Measurements from ENCODE around the gene SLC23A1.

Gene SLC23A1

DNA sequence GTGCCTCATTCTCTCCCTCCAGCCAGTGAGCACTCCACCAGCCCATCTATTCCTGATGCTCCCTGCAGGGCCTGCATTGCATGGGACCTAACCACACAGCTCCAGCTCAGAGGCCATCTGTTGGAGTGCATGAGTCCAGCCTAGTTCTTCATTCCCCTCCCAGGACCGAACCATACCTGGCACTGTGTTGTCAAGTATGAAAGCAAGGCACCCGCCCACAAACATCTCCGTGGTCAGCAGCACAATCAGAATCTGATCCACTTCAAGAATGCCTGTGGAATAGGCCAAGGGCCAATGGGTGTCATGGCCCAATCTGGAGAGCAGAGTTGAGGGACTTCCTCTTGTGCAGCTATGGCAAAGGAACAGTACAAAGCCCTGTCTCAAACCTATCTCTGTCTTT, 5.9 kb downstream of the SLC23A1 start:
- peaks cover 0 to 6% of the 10 kb centered on the region in 2 donors for H3K36me3 ChIP-seq (ENCODE audit: control insufficient read depth in 1 of 2, insufficient read depth in 2 of 2, low read length in 2 of 2)
- H3K4me3 ChIP-seq (ENCODE audit: low read depth in 1 of 2, low read length in 2 of 2), result no peak overlapping the region
- H3K4me1 ChIP-seq (ENCODE audit: control insufficient read depth in 1 of 2, insufficient read depth in 2 of 2, low read length in 2 of 2), result peaks cover 0 to 6% of the 10 kb centered on the region in 2 donors
- no peak overlapping the region for H3K27ac ChIP-seq (ENCODE audit: low read length)
- no peaks in the 10 kb centered on the region for H3K9me3 ChIP-seq (ENCODE audit: control insufficient read depth in 1 of 2, low read length in 2 of 2)
- H3K27me3 ChIP-seq (ENCODE audit: low read depth, low read length), result no peaks in the 10 kb centered on the region

DNA sequence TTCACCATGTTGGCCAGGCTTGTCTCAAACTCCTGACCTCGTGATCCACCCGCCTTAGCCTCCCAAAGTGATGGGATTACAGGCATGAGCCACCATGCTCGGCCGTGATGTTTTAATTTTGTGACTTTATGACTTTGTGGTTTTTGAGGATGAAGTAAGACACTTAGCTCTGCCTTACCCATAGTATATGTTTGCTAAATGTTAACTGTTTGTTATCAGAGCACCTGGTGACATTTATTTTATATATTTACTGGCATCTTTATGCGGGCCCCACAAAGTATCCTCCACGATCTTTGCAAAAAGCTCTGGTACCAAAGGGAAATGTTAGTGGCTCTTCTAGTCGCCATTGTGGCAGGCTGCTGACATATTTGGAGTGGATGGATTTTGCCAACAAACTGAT, 6.7 kb downstream of the SLC23A1 start:
- Histone ChIP-seq H3K4me1 (ENCODE audit: control insufficient read depth in 1 of 2, insufficient read depth in 2 of 2, low read length in 2 of 2) (peaks cover 0 to 6% of the 10 kb centered on the region in 2 donors), H3K27me3 (ENCODE audit: low read depth, low read length) (no peaks in the 10 kb centered on the region), H3K36me3 (ENCODE audit: control insufficient read depth in 1 of 2, insufficient read depth in 2 of 2, low read length in 2 of 2) (peaks cover 5 to 15% of the 10 kb centered on the region in 2 donors)

DNA sequence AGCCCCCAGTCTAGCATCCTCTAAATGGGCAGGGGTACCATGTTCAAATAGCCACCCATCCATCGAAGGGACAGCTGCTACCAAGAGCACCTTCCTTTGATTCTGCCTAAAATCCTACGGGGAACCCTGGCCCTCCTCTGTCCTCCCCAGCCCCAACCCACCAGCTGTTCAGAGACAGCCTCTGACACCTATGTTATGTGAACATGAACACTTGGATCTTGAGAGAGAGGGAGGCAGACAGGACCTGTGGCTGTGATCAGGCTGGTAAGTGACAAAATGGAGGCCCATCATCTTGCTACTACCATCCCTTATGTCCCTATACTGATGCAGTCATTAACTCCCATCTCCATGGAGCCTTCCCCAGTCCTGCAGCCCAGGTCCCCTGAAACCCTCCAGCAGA, 8.2 kb downstream of the SLC23A1 start:
- Histone ChIP-seq H3K27me3 (ENCODE audit: low read depth, low read length) (no peaks in the 10 kb centered on the region), H3K9me3 (ENCODE audit: control insufficient read depth in 1 of 2, low read length in 2 of 2) (no peaks in the 10 kb centered on the region), H3K4me3 (ENCODE audit: low read depth in 1 of 2, low read length in 2 of 2) (no peak overlapping the region), H3K4me1 (ENCODE audit: control insufficient read depth in 1 of 2, insufficient read depth in 2 of 2, low read length in 2 of 2) (peaks cover 0 to 6% of the 10 kb centered on the region in 2 donors), H3K27ac (ENCODE audit: low read length) (no peak overlapping the region), H3K36me3 (ENCODE audit: control insufficient read depth in 1 of 2, insufficient read depth in 2 of 2, low read length in 2 of 2) (peaks cover 5 to 26% of the 10 kb centered on the region in 2 donors)

More for the DNA sequence above, 6.7 kb downstream of the SLC23A1 start:
- Histone ChIP-seq H3K9me3 (ENCODE audit: control insufficient read depth in 1 of 2, low read length in 2 of 2) (no peaks in the 10 kb centered on the region), H3K27ac (ENCODE audit: low read length) (no peak overlapping the region), H3K4me3 (ENCODE audit: low read depth in 1 of 2, low read length in 2 of 2) (no peak overlapping the region)

DNA sequence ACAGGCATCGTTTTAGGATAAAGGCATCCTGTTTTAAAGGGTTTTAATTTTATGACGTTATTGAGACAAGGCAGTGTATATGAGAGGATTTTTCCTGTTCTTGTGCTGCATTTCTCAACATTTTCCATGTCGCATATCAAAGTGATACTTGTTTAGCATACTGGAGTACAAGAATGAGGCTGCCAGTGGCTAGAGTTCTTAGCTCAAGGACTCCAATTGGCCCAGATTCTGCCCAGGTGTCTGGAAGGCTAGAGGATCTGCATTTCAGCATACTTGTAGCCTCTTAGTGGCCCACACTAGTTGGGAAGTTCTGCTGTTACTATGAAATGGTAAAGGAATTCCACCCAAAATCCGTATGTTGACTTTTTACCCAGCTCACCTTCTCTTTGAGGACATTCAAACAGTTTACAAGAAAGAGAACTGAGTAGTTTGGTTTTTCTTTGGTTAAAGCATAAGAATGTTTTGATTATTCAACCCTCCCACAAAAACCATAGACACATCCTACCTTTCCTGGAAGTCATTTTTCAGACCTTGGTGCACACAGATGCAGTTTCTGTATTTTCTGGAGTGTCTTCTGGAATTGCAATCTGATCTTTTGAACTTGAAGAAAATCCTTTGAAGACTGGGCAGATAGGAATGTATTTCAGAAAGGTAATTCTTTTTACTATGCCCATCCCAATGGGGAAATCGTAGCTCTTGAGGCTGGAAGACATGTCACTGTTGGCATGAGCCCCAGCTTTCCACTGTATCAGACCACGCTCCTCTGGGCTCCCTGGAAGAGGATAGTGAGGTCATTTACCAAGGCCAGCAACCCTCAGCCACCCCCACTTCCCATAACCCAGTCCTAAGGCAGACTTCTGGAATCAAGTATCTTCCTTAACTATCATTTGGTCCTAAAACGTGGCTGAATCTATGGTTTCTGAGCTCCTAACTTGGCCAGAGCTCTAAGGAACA, 11.3 kb downstream of the SLC23A1 start:
- H3K4me3 ChIP-seq (ENCODE audit: low read depth in 1 of 2, low read length in 2 of 2), result no peak overlapping the region
- peaks cover 22 to 47% of the 10 kb centered on the region in 2 donors for H3K36me3 ChIP-seq (ENCODE audit: control insufficient read depth in 1 of 2, insufficient read depth in 2 of 2, low read length in 2 of 2)
- H3K9me3 ChIP-seq (ENCODE audit: control insufficient read depth in 1 of 2, low read length in 2 of 2), result no peaks in the 10 kb centered on the region
- no peak overlapping the region for H3K27ac ChIP-seq (ENCODE audit: low read length)
- H3K4me1 ChIP-seq (ENCODE audit: control insufficient read depth in 1 of 2, insufficient read depth in 2 of 2, low read length in 2 of 2), result peaks cover 0 to 6% of the 10 kb centered on the region in 2 donors
- H3K27me3 ChIP-seq (ENCODE audit: low read depth, low read length), result no peaks in the 10 kb centered on the region

DNA sequence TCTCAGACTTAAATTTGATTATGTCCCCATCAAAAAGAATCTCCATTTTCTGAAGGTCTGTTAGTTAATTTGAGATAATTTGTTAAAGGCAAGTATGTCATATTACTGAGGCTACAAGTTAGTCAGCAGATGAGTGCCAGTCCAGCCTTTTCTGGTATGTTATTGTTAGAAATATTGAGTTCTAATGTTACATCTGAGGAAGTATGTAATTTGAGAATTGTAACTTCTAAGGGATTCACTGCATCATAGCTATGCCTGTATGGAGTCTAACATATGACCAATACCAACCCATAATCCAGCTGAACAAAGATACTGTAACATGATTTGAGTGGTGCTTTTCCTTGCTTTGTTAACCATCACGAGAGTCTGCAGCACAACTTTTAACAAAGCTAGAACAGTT, 13.9 kb downstream of the SLC23A1 start:
- H3K4me3 ChIP-seq (ENCODE audit: low read depth in 1 of 2, low read length in 2 of 2), result no peak overlapping the region
- H3K36me3 ChIP-seq (ENCODE audit: control insufficient read depth in 1 of 2, insufficient read depth in 2 of 2, low read length in 2 of 2), result peaks cover 34 to 71% of the 10 kb centered on the region in 2 donors
- H3K27ac ChIP-seq (ENCODE audit: low read length), result no peak overlapping the region
- peaks cover 0 to 6% of the 10 kb centered on the region in 2 donors for H3K4me1 ChIP-seq (ENCODE audit: control insufficient read depth in 1 of 2, insufficient read depth in 2 of 2, low read length in 2 of 2)
- H3K27me3 ChIP-seq (ENCODE audit: low read depth, low read length), result no peaks in the 10 kb centered on the region
- H3K9me3 ChIP-seq (ENCODE audit: control insufficient read depth in 1 of 2, low read length in 2 of 2), result no peaks in the 10 kb centered on the region

DNA sequence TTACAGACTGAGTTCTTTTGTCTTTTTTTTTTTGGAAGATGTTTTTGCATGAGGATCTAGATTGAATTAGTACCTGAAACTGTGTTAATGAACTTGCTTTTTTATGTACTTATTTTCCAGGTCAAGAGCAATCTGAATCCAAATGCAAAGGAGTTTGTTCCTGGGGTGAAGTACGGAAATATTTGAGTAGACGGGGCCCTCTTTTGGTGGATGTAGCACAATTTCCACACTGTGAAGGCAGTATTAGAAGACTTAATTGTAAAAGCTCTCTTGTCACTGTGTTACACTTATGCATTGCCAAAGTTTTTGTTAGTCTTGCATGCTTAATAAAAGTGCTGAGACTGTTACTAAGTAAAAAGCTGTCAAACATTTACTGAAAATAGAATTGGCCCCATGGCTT, 14.5 kb downstream of the SLC23A1 start:
- Histone ChIP-seq H3K27ac (ENCODE audit: low read length) (no peak overlapping the region), H3K4me3 (ENCODE audit: low read depth in 1 of 2, low read length in 2 of 2) (no peak overlapping the region), H3K27me3 (ENCODE audit: low read depth, low read length) (no peaks in the 10 kb centered on the region), H3K4me1 (ENCODE audit: control insufficient read depth in 1 of 2, insufficient read depth in 2 of 2, low read length in 2 of 2) (peaks cover 0 to 1% of the 10 kb centered on the region in 2 donors), H3K36me3 (ENCODE audit: control insufficient read depth in 1 of 2, insufficient read depth in 2 of 2, low read length in 2 of 2) (peaks cover 39 to 77% of the 10 kb centered on the region in 2 donors), H3K9me3 (ENCODE audit: control insufficient read depth in 1 of 2, low read length in 2 of 2) (no peaks in the 10 kb centered on the region)

DNA sequence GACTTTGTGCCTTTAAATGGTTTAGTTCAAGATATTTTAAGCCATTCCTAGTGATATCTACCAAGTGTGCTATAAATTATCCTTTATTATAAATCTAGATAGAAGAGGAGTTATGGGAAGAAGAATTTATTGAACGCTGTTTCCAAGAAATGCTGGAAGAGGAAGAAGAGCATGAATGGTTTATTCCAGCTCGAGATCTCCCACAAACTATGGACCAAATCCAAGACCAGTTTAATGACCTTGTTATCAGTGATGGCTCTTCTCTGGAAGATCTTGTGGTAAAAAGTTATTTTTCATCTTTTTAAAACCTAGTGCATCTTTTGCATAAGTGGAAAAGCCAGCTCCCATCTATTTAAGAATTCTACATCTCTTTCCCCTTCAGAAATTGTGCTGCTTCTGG, 18.6 kb downstream of the SLC23A1 start:
- Histone ChIP-seq H3K27me3 (ENCODE audit: low read depth, low read length) (no peaks in the 10 kb centered on the region), H3K36me3 (ENCODE audit: control insufficient read depth in 1 of 2, insufficient read depth in 2 of 2, low read length in 2 of 2) (peaks cover 31 to 55% of the 10 kb centered on the region in 2 donors), H3K4me1 (ENCODE audit: control insufficient read depth in 1 of 2, insufficient read depth in 2 of 2, low read length in 2 of 2) (peaks cover 0 to 4% of the 10 kb centered on the region in 2 donors), H3K9me3 (ENCODE audit: control insufficient read depth in 1 of 2, low read length in 2 of 2) (no peaks in the 10 kb centered on the region), H3K27ac (ENCODE audit: low read length) (no peak overlapping the region), H3K4me3 (ENCODE audit: low read depth in 1 of 2, low read length in 2 of 2) (no peak overlapping the region)

DNA sequence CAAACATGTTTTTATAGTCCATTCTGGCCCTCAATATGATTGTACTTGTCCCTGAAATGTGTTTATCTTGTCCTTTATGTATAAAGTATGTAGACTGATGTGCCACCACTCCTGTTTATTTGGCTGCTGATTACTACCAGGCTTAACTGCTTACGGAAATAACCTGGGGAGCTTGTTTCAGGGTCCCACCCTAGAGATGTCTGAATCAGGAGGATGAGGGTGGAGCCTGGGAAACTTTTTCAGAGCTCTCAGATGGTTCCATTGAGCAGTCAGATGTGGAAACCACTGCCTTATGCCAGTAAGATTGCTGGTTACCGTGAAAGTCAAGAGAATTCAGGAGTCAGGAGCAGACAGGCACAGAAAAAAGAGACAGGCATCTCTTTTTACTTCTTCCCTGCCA, 19.2 kb downstream of the SLC23A1 start:
- H3K4me3 ChIP-seq (ENCODE audit: low read depth in 1 of 2, low read length in 2 of 2), result no peak overlapping the region
- no peak overlapping the region for H3K27ac ChIP-seq (ENCODE audit: low read length)
- peaks cover 27 to 51% of the 10 kb centered on the region in 2 donors for H3K36me3 ChIP-seq (ENCODE audit: control insufficient read depth in 1 of 2, insufficient read depth in 2 of 2, low read length in 2 of 2)
- no peaks in the 10 kb centered on the region for H3K9me3 ChIP-seq (ENCODE audit: control insufficient read depth in 1 of 2, low read length in 2 of 2)
- no peaks in the 10 kb centered on the region for H3K27me3 ChIP-seq (ENCODE audit: low read depth, low read length)
- peaks cover 0 to 4% of the 10 kb centered on the region in 2 donors for H3K4me1 ChIP-seq (ENCODE audit: control insufficient read depth in 1 of 2, insufficient read depth in 2 of 2, low read length in 2 of 2)

DNA sequence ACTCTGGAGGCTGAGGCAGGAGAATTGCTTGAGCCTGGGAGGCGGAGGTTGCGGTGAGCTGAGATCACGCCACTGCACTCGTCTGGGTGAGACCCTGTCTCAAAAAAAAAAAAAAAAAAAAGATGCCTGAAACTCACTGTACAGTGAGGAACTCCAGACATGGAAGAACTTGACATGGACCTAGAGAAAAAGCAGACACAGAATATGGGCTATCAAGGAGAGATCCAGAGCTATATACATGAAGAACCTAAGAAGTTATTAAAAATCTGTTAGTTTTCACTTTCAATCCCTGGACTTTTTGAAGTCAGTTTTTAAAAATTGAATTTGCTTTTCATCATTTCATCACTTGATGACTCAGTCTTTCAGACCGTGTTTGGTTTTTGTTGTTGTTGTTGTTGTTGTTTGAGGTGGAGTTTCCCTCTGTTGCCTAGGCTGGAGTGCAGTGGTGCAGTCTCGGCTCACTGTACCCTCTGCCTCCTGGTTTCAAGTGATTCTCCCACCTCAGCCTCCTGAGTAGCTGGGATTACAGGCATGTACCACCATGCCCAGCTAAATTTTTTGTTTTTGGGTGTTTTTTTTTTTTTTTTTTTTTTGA, 21.2 kb downstream of the SLC23A1 start:
- no peaks in the 10 kb centered on the region for H3K9me3 ChIP-seq (ENCODE audit: control insufficient read depth in 1 of 2, low read length in 2 of 2)
- H3K4me3 ChIP-seq (ENCODE audit: low read depth in 1 of 2, low read length in 2 of 2), result no peak overlapping the region
- H3K27me3 ChIP-seq (ENCODE audit: low read depth, low read length), result no peaks in the 10 kb centered on the region
- H3K27ac ChIP-seq (ENCODE audit: low read length), result no peak overlapping the region
- peaks cover 19 to 35% of the 10 kb centered on the region in 2 donors for H3K36me3 ChIP-seq (ENCODE audit: control insufficient read depth in 1 of 2, insufficient read depth in 2 of 2, low read length in 2 of 2)
- H3K4me1 ChIP-seq (ENCODE audit: control insufficient read depth in 1 of 2, insufficient read depth in 2 of 2, low read length in 2 of 2), result peaks cover 0 to 4% of the 10 kb centered on the region in 2 donors

DNA sequence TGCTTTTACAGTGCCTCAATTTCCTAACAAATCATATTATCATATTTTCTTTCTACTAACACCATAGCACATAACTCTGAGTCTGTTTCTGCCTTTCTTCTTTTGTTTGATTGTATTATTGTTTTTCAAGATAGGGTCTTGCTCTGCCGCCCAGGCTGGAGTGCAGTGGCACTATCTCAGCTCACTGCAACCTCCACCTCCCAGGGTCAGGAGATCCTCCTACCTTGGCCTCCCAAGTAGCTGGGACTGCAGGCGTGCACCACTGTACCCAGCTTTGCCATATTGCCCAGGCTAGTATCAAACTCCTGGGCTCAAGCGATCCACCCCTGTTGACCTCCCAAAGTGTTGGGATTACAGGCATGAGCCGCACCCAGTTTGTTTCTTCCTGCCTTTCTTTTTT, 22.7 kb downstream of the SLC23A1 start:
- no peaks in the 10 kb centered on the region for H3K9me3 ChIP-seq (ENCODE audit: control insufficient read depth in 1 of 2, low read length in 2 of 2)
- H3K4me1 ChIP-seq (ENCODE audit: control insufficient read depth in 1 of 2, insufficient read depth in 2 of 2, low read length in 2 of 2), result peaks cover 0 to 4% of the 10 kb centered on the region in 2 donors
- H3K36me3 ChIP-seq (ENCODE audit: control insufficient read depth in 1 of 2, insufficient read depth in 2 of 2, low read length in 2 of 2), result peaks cover 11 to 19% of the 10 kb centered on the region in 2 donors
- no peak overlapping the region for H3K27ac ChIP-seq (ENCODE audit: low read length)
- no peaks in the 10 kb centered on the region for H3K27me3 ChIP-seq (ENCODE audit: low read depth, low read length)
- H3K4me3 ChIP-seq (ENCODE audit: low read depth in 1 of 2, low read length in 2 of 2), result no peak overlapping the region

DNA sequence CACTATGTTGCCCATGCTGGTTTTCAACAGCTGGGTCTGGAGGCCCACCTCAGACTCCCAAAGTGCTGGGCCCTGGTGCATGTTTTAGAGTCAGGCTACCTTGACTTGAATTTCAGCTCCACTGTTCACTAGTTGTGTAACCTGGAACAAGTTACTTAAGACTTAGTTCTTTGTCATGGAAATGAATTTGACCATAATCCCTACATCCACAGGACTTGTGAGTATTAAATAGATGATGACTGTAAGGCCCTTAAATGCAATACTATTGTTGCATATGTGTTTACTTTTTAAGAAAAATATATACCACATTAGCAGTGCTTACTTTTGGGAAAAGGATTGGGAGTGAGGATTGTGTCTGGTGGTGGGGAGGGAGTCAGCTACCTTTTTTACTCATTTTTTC, 25.0 kb downstream of the SLC23A1 start:
- no peak overlapping the region for H3K27ac ChIP-seq (ENCODE audit: low read length)
- H3K4me1 ChIP-seq (ENCODE audit: control insufficient read depth in 1 of 2, insufficient read depth in 2 of 2, low read length in 2 of 2), result peaks cover 0 to 8% of the 10 kb centered on the region in 2 donors
- H3K4me3 ChIP-seq (ENCODE audit: low read depth in 1 of 2, low read length in 2 of 2), result no peak overlapping the region
- H3K36me3 ChIP-seq (ENCODE audit: control insufficient read depth in 1 of 2, insufficient read depth in 2 of 2, low read length in 2 of 2), result peaks cover 0 to 6% of the 10 kb centered on the region in 2 donors
- H3K27me3 ChIP-seq (ENCODE audit: low read depth, low read length), result no peaks in the 10 kb centered on the region
- H3K9me3 ChIP-seq (ENCODE audit: control insufficient read depth in 1 of 2, low read length in 2 of 2), result no peaks in the 10 kb centered on the region
